CD14-positive monocyte (primary cell): ENCODE results near the gene ZBTB26. TPM values are rescaled to one million over a fixed set of nuclear protein-coding genes. Genes with fewer than 3 reads are reported as not detected.

ENCODE experiments used
- DNase-seq, 3 donors: peaks; one replicate each; pipeline ENCODE4 v3.0.0-alpha.2; 2011 to 2022
- H2AFZ ChIP-seq: 2 replicates; pipeline ENCODE4 v1.6.0; 2012; ENCODE audit warnings: mild to moderate bottlenecking, low read depth, low read length, inconsistent platforms; ENCODE audit not compliant: insufficient read depth, poor library complexity, severe bottlenecking
- H3K27ac ChIP-seq, 2 donors: 1 replicate in 1 of 2; 2 replicates in 1 of 2; pipeline ENCODE4 v1.5.1; 2012 to 2013; ENCODE audit warnings: low read length in 2 of 2, control low read depth in 1 of 2, inconsistent platforms in 1 of 2, low read depth in 1 of 2, mild to moderate bottlenecking in 1 of 2
- H3K27me3 ChIP-seq, 2 donors: one replicate each; pipeline versions ENCODE4 v1.6.0 to v1.6.1; 2011 to 2013; ENCODE audit warnings: low read length in 2 of 2; ENCODE audit not compliant: control insufficient read depth in 2 of 2, insufficient read depth in 2 of 2
- H3K36me3 ChIP-seq, 2 donors: replicated peaks in 1 of 2; 1 replicate in 1 of 2; 2 replicates in 1 of 2; pipeline versions ENCODE4 v1.5.1 to v1.6.1; 2012 to 2013; ENCODE audit warnings: low read length in 2 of 2, control low read depth in 1 of 2, inconsistent platforms in 1 of 2, mild to moderate bottlenecking in 1 of 2; ENCODE audit not compliant: insufficient read depth in 2 of 2, control insufficient read depth in 1 of 2
- H3K4me1 ChIP-seq, 2 donors: 1 replicate in 1 of 2; 2 replicates in 1 of 2; pipeline versions ENCODE4 v1.5.1 to v1.6.1; 2012 to 2013; ENCODE audit warnings: low read length in 2 of 2, control low read depth in 1 of 2, inconsistent platforms in 1 of 2, mild to moderate bottlenecking in 1 of 2, moderate library complexity in 1 of 2; ENCODE audit not compliant: insufficient read depth in 2 of 2, control insufficient read depth in 1 of 2
- H3K4me2 ChIP-seq: replicated peaks from 2 replicates; pipeline ENCODE3; 2012; ENCODE audit warnings: low read length, moderate library complexity, mild to moderate bottlenecking; ENCODE audit not compliant: poor library complexity, severe bottlenecking; ENCODE audit errors: extremely low read depth
- H3K4me3 ChIP-seq, 3 experiments: fragments of 200-600 bp in 1 of 3; sonication (generic) in 1 of 3; replicated peaks in 1 of 3; 1 replicate in 2 of 3; 2 replicates in 1 of 3; pipeline ENCODE4 v1.5.1; 2011 to 2013; ENCODE audit warnings: low read length in 3 of 3, mild to moderate bottlenecking in 3 of 3, control low read depth in 2 of 3, low read depth in 2 of 3, inconsistent platforms in 1 of 3, moderate library complexity in 1 of 3
- H3K79me2 ChIP-seq: 2 replicates; pipeline ENCODE4 v1.6.0; 2012; ENCODE audit warnings: mild to moderate bottlenecking, control low read depth, inconsistent platforms, low read length, moderate library complexity; ENCODE audit not compliant: insufficient read depth
- H3K9ac ChIP-seq: 2 replicates; pipeline ENCODE4 v1.6.0; 2017; ENCODE audit warnings: low read length, mild to moderate bottlenecking; ENCODE audit not compliant: insufficient read depth, poor library complexity, severe bottlenecking
- H3K9me3 ChIP-seq, 2 donors: replicated peaks in 1 of 2; 1 replicate in 1 of 2; 2 replicates in 1 of 2; pipeline versions ENCODE4 v1.5.1 to v1.6.1; 2012 to 2013; ENCODE audit warnings: low read length in 2 of 2, control low read depth in 1 of 2; ENCODE audit not compliant: control insufficient read depth in 1 of 2, insufficient read depth in 1 of 2
- H4K20me1 ChIP-seq: 2 replicates; pipeline ENCODE4 v1.6.0; 2012; ENCODE audit warnings: mild to moderate bottlenecking, low read length, control low read depth, moderate library complexity; ENCODE audit not compliant: insufficient read depth
- H3K27ac Mint-ChIP-seq, 7 donors: one replicate each; pipeline ENCODE4 v1.8.0; 2020; ENCODE audit warnings: mild to moderate bottlenecking in 7 of 7, mixed read lengths in 7 of 7, moderate library complexity in 6 of 7, inconsistent platforms in 2 of 7
- H3K27me3 Mint-ChIP-seq, 3 donors: one replicate each; pipeline ENCODE4 v1.8.0; 2021 to 2022; ENCODE audit warnings: low read depth in 3 of 3, mild to moderate bottlenecking in 3 of 3, mixed read lengths in 3 of 3, moderate library complexity in 3 of 3, inconsistent platforms in 1 of 3
- H3K36me3 Mint-ChIP-seq, 2 donors: one replicate each; pipeline ENCODE4 v1.8.0; 2020; ENCODE audit warnings: mixed read lengths in 2 of 2, inconsistent platforms in 1 of 2, mild to moderate bottlenecking in 1 of 2
- H3K4me1 Mint-ChIP-seq: one replicate; pipeline ENCODE4 v1.8.0; 2020; ENCODE audit warnings: mild to moderate bottlenecking, mixed read lengths
- H3K4me3 Mint-ChIP-seq, 2 donors: one replicate each; pipeline ENCODE4 v1.8.0; 2020; ENCODE audit warnings: mild to moderate bottlenecking in 2 of 2, mixed read lengths in 2 of 2, moderate library complexity in 1 of 2
- H3K9me3 Mint-ChIP-seq, 7 donors: one replicate each; pipeline ENCODE4 v1.8.0; 2020 to 2022; ENCODE audit warnings: mixed read lengths in 7 of 7, mild to moderate bottlenecking in 6 of 7, moderate library complexity in 6 of 7, inconsistent platforms in 2 of 7
- WGBS: methylation state at CpG from one replicate; pipeline ENCODE4 v1.1.5; 2013; ENCODE audit warnings: missing lambda C conversion rate; ENCODE audit not compliant: insufficient coverage; 5-methylcytosine and 5-hydroxymethylcytosine counted together
- intact Hi-C, 2 donors: fragments of 100-400 bp; cut with micrococcal nuclease; formaldehyde crosslinking; loops; one replicate each; pipeline versions ENCODE4 v1.15.0 to v1.15.1; 2023
- polyA plus RNA-seq, 3 donors: library from polyadenylated mRNA; depleted of rRNA in 1 of 3; unstranded in 2 of 3; stranded (reverse) in 1 of 3; fragments of 300-500 nt in 2 of 3; fragments of >200 nt in 1 of 3; fragmentation: Illumina TruSeq in 2 of 3; gene quantifications; 1 replicate in 2 of 3; 2 replicates in 1 of 3; pipeline ENCODE4 v1.2.3, GENCODE V29; 2012 to 2021
- TF ChIP-seq, protein P1 (sequence below): fragments of 200-600 bp; IDR thresholded peaks from one replicate; pipeline ENCODE4 v1.8.0; 2022; ENCODE audit warnings: antibody characterized with exemption, mild to moderate bottlenecking

The ZBTB26 gene
- polyA plus RNA-seq, 3 donors = 0.42 to 5.1 (median 0.48) TPM

DNA sequence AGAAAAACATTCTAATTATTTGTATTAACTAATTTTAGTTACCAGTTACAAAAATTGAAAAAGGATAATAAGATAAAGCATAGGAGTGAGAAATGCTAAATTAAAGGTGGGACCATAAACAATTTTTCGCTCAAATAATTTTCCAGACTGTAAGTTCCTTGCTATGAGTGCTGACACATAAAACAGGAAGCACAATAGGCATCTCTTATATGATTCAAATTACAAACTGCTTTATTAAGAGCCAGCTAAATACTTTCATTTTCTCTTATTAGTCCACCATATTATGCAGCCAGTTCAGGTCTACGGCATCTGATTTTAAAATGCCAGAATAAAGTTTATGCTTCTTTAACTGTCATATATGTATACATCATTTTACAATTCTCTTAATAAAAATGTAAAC lies 30.5 kb downstream of the ZBTB26 start:
- Histone ChIP-seq H3K4me2 (peak overlapping the region; percentile 73), H3K9ac (peak overlapping the region; percentile 54), H3K27me3 (no peaks in the 10 kb centered on the region), H4K20me1 (peaks cover 26% of the 10 kb centered on the region), H3K9me3 (no peaks in the 10 kb centered on the region), H3K36me3 (peaks cover 6 to 25% of the 10 kb centered on the region in 2 donors), H3K27ac (peak overlapping the region in 1 of 2 donors; percentile 89), H3K4me1 (peaks cover 19 to 32% of the 10 kb centered on the region in 2 donors), H3K4me3 (peak overlapping the region; percentile 51 to 89 (median 75)), H3K79me2 (peaks cover 90% of the 10 kb centered on the region), H2AFZ (peak overlapping the region; percentile 73)
- intact Hi-C loops = loop anchor here in 1 of 2 donors (5.0 to 10.0 kb wide), 3 partner anchors 42 to 636 kb away; partner anchors contain the start of genes MRRF, RABGAP1 and RBM18
- Mint-ChIP-seq H3K4me3 (peak overlapping the region; percentile 60 to 62), H3K4me1 (peaks cover 16% of the 10 kb centered on the region), H3K27me3 (peaks cover 0 to 1% (median 0%) of the 10 kb centered on the region in 3 donors), H3K27ac (peak overlapping the region; percentile 81 to 90 (median 84)), H3K9me3 (no peaks in the 10 kb centered on the region), H3K36me3 (peaks cover 12 to 20% of the 10 kb centered on the region in 2 donors)
- TF ChIP-seq, protein P1, sequence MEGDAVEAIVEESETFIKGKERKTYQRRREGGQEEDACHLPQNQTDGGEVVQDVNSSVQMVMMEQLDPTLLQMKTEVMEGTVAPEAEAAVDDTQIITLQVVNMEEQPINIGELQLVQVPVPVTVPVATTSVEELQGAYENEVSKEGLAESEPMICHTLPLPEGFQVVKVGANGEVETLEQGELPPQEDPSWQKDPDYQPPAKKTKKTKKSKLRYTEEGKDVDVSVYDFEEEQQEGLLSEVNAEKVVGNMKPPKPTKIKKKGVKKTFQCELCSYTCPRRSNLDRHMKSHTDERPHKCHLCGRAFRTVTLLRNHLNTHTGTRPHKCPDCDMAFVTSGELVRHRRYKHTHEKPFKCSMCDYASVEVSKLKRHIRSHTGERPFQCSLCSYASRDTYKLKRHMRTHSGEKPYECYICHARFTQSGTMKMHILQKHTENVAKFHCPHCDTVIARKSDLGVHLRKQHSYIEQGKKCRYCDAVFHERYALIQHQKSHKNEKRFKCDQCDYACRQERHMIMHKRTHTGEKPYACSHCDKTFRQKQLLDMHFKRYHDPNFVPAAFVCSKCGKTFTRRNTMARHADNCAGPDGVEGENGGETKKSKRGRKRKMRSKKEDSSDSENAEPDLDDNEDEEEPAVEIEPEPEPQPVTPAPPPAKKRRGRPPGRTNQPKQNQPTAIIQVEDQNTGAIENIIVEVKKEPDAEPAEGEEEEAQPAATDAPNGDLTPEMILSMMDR = no peak
- no CpG with 5 or more reads among the region's 2 CpGs for WGBS
- peak; percentile 29 to 76 (median 58) for DNase-seq

GRCh38 chr9:122897969-122898368 lies 33.3 kb downstream of the ZBTB26 start:
- Histone ChIP-seq H3K9ac (no peak overlapping the region), H3K36me3 (peaks cover 31 to 53% of the 10 kb centered on the region in 2 donors), H3K79me2 (peaks cover 89% of the 10 kb centered on the region), H3K4me3 (no peak overlapping the region), H3K4me1 (peaks cover 11 to 14% of the 10 kb centered on the region in 2 donors), H4K20me1 (peaks cover 40% of the 10 kb centered on the region), H3K27me3 (no peaks in the 10 kb centered on the region), H3K9me3 (no peaks in the 10 kb centered on the region), H2AFZ (no peak overlapping the region), H3K4me2 (no peak overlapping the region), H3K27ac (no peak overlapping the region)
- TF ChIP-seq, protein P1 = no peak
- WGBS = no CpG with 5 or more reads among the region's 1 CpG
- Mint-ChIP-seq H3K4me1 (peaks cover 6% of the 10 kb centered on the region), H3K4me3 (no peak overlapping the region), H3K9me3 (peaks cover 0 to 2% (median 0%) of the 10 kb centered on the region in 7 donors), H3K36me3 (peaks cover 31 to 46% of the 10 kb centered on the region in 2 donors), H3K27me3 (no peaks in the 10 kb centered on the region), H3K27ac (peak overlapping the region in 2 of 7 donors; percentile 0 to 19)
- intact Hi-C loops = no loop called here
- DNase-seq = no peak
